Measurements from ENCODE around the gene KRT33A.
"Not testable (repeated sequence)": the region's sequence is repeated elsewhere in the genome, so short reads cannot be mapped to it uniquely, and the experiment has no call there.

Gene KRT33A

DNA sequence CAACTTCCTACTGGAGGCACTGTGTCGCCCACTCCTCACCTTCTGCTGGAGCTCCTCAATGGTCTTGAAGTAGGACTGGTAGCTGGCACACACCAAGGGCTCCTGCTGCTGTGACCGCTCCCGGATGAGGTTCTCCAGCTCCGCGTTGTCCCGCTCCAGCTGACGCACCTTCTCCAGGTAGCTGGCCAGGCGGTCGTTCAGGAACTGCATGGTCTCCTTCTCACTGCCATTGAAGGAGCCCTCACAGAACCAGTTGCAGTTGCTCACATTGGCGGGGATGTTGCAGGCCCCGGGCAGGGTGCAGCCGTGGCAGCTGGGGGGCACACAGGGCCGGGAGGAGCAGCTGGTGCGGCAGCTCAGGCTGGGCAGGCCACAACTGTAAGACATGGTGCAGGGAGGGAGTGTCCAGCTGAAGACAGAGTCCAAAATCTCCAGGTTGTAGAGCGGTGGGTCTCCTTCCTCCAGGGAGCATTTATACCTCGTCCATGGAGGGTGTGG lies at the start of gene KRT33A:
Gene KRT33A, minus strand, starts transcription at position 448 of the 498 bp plus-strand sequence. Its CDS starts 61 bp downstream, at position 387.
- not testable (repeated sequence) for DNase-seq (ENCODE audit: low spot score)

DNA sequence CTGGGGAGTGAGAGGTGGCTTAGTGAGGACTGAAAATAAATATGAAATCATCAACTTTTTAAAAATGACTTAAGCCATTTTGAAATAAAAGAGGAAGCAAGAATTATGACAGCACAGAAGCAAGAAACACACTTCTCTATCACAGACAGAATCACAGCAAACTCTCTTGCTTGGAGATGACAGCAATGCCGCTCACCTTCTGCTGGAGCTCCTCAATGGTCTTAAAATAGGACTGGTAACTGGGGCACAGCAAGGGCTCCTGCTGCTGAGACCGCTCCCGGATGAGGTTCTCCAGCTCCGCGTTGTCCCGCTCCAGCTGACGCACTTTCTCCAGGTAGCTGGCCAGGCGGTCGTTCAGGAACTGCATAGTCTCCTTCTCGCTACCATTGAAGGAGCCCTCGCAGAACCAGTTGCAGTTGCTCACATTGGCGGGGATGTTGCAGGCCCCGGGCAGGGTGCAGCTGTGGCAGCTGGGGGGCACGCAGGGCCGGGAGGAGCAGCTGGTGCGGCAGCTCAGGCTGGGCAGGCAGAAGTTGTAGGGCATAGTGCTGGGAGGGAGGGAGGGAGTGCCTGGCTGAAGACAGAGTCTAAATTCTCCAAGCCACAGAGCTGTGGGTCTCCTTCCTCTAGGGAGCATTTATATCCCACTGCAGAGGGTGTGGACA lies 46.5 kb upstream of the KRT33A start, which contains the start of gene KRT31:
Gene KRT31, minus strand, starts transcription at position 613 of the 665 bp plus-strand sequence. Its CDS starts 69 bp downstream, at position 544.
- no peak for DNase-seq (ENCODE audit: low spot score)

DNA sequence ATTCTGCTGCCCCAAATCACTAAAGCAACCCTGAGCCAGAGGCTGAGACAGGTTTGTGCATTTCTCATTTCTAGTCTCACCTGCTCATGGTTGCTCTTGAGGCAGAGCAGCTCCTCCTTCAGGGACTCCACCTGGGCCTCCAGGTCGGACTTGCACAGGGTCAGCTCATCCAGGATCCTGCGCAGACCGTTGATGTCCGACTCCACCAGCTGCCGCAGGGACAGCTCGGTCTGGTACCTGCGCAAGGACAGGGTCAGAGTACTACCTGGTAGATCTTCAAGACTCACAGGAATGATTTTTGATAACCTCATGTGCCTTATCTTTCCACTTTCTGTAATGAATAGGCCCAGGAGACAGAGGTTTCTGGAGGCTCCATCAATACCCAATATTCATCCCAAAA lies 45.7 kb upstream of the KRT33A start:
- no peak for DNase-seq (ENCODE audit: low spot score)

DNA sequence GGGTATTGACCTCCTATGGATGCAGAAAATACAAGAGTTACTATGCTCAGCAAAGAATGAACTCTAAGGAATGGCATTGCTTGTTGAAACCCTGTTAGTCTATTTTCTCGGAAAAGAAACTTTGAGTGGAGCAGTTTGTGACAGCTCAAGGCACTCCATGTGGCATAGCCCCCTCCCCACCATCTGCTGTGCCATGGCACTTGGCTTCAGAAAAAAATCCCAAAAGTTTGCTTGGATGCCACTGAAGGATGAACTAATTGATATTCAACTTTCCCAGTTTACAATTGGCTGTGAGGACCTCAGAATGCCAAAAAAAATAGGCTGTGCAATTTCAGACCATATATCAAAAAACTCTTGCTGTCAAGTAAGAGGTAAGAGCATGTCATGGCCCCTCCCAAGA lies 45.0 kb upstream of the KRT33A start:
- DNase-seq (ENCODE audit: low spot score), result no peak

DNA sequence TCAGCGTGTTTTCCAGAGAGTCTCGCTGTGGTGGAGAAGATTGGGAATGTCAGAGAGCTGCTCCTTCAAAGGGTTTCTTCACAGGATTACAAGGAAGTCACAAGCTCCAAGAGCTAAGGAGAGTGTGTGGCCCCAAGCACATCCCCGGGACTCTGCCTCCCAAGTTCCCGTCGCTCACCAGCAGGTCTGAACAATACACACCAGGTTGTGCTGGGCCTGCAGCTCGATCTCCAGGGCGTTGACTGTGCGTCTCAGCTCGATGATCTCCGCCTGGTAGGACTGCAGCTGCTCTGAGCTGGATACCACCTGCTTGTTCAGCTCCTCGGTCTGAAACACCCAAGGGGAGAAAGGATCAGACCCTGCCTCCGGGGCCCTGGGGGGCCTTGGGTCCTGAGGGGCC lies 44.4 kb upstream of the KRT33A start:
- not testable (repeated sequence) for DNase-seq (ENCODE audit: low spot score)

DNA sequence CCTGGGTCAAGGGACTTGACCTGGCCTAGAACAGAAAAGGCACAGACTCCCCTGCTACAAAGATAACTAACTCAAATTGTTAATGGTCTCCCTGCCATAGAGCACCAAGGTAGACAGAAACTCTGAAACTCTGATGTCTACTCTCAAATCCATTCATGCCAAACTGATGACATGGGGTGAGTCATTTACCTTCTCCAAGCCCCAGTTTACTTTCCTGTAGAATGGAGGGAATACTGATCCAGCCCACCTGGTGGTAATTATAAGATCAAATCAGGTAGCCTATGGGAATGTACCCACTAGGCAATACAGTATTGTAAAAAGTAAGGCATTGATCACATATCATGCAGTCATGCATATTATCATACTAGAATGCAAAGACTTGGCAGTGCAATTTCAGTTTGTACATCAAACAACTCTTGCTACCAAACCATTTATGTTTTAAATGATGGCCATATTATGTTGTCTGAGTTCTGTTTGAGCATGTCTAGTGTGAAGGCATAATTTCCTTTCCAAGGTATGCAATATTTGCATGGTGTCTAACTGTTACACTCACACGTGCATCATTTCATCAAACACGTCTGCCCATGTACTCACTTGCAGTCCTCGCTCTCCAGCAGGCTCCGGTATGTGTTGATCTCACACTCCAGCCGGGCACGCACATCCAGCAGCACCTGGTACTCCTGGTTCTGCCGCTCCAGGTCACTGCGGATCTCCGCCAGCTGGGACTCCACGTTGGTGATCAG lies 43.8 kb upstream of the KRT33A start:
- DNase-seq (ENCODE audit: low spot score), result no peak

DNA sequence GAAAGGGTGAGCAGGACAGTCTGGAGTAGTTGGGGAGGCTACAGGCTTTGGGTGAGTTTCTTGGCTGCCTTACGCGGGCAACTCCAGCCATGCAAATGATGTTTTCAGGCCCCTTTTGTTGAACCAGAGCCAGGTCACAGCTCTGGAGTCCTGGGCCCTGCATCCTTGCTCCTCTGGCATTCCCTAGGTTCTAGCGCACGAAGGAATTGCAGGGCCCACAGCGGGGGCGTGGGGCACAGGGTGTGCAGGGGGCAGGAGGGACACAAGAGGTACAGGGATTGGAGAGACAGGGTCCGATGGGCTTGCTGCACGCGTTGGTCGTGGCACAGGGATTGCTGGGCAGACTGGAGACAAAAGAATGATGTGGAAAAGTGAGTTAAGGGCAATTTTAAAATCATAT lies 43.2 kb upstream of the KRT33A start:
- DNase-seq (ENCODE audit: low spot score), result no peak

DNA sequence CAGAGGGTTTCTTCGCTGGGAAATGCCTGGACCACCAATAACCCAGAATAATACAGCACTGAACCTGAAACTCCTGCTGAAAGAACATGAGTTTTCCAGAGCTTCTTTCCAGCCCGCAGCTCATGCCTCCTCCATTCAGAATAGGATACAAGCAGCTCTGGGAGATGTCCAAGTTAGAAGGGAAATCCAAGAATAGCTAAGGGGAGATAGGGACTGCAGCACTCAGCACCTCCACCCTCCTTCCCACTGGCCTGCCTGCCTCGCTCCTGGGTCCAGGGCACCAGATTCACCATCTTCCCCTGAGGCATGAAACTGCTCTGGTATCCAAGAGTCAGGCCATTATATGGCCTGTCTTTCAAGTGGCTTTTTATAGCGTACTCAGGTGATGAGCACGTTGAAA lies 42.7 kb upstream of the KRT33A start:
- no peak for DNase-seq (ENCODE audit: low spot score)

DNA sequence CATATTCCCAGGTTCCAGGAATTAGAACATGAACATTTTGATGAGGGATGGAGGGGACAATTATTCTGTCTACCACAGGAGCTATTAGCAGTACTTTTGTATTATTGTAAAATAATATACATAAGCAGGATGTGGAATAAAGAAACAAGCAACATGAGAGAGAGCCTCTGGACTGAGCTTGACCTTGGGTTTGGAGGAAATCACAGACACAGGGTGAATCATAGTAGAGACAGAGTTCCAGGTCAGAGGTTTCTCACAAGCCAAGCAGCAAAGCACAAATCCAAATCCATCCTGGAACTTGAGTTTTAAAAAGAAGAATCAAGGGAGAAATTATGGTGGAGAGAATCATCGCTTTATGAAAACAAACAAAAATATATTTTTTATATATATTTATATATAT lies 41.6 kb upstream of the KRT33A start:
- no peak for DNase-seq (ENCODE audit: low spot score)

DNA sequence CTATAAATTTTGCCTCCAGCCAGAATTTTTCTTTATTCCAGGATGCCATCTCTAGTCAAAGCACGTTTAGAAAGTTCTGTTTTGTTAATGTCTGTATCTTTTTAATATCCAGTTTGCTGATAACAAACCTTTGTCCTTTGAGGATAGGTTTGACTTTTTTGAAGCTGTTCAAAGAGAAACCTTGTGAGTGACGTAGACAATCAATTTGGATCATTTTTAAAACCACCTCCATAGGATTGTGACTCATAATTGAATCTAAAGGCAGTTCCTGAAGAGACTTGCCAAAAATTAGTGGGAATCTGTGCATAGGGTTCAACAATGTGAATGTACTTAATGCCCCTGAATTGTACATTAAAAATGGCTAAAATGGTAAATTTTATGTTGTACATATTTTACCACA lies 40.9 kb upstream of the KRT33A start:
- no peak for DNase-seq (ENCODE audit: low spot score)

DNA sequence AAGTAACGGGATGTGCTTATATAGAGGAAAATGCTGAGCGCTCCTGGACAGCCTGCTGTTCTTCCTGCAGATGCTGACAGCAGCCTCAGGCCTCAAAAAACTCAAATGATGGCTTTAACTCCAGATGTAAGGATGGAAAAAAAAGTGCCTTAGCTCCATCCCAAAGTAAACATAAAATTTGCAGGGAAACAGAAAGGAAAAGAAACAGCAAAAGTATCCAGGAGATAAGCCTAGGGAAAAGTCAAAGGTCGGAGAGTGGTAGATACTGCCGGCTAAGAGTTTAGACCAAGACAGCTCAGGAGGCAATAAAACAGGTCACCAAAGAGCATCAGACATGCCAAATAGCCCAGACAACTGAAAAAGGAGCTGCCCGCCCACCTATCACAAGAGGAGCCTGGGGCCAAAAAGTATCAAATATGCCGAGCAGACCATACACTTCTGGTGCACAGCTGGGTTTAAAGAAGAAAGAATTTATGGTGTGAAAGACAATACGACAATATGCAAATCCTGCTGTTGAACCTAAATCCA lies 39.8 kb upstream of the KRT33A start:
- DNase-seq (ENCODE audit: low spot score), result no peak

DNA sequence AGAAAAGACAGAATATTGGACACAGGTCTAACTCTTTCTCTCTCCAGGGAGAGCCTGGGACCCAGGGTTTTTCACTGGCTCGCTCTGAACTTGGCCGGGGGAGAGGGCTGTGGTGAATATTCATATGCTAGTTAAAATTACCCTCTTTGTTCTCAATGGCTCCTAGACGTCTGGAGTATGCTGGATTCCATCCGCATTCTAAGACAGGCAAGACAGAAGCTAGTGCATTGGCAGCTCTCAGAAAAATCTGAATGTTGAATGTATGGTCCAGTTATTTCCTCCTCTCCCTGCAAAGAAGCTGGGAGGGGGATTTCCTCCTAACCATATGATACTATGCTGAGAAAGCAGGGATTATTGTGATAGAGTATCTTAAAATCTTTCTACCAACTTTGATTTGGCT lies 37.0 kb upstream of the KRT33A start:
- DNase-seq (ENCODE audit: low spot score), result no peak

DNA sequence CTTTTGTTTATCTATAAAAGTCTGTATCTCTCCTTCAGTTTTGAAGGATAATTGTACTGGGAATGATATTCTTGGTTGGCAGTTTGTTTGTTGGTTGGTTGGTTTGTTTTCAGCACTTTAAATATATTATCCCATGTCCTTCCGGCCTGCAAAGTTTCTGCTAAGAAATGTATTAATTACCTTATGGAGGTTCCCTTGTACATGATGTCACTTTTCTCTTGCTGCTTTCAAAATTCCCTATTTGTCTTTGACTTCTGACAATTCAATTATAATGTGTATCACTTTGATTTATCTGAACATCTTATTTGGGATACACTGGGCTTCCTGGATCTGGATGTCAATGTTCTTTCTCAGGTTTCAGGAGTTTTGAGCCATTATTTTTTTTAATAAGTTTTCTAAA lies 35.6 kb upstream of the KRT33A start:
- DNase-seq (ENCODE audit: low spot score), result no peak

DNA sequence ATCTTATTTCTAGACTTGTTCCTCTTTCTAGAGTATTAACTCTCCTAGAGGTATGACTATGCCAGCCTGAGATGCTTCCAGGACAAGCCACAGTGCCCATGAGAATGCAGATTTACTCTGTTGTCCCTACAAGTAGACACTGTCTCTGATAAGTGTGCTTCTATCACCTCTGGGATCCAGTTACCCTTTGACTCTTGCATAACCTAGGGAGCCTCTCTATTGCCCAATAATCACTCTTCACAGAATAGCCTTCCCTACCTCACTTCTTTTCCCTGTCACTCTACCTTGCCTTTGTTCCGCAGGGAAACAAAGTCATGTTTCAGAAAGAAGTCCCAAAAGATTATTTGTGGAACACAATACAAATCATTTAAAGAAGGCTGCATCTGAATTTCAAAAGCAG lies 33.1 kb upstream of the KRT33A start:
- DNase-seq (ENCODE audit: low spot score), result no peak

DNA sequence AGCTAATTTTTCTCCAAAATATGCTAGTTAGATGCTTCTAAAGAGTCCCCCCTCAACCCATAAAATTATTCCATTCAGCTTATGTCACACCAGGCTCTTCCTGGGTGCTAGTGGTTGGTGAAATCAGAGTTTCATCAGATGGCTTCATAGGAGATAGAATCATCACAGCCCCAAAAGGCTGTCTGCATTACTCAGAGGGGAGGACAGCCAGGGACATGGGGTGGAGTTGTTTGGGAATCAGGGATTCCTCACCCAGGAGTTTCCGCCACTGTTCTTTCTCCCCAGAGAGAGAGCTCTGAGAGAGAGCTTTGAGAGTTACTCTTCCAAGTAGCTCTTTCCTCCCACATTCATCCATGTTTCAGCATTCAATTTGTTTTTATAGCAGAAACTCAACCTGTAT lies 31.8 kb upstream of the KRT33A start:
- DNase-seq (ENCODE audit: low spot score), result no peak

DNA sequence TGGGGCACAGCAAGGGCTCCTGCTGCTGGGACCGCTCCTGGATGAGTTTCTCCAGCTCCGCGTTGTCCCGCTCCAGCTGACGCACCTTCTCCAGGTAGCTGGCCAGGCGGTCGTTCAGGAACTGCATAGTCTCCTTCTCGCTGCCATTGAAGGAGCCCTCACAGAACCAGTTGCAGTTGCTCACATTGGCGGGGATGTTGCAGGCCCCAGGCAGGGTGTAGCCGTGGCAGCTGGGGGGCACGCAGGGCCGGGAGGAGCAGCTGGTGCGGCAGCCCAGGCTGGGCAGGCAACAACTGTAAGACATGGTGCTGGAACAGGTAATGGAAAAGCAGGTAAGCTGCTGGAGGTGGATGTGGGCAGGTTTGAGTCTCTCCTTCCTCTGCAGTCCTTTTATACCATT lies 31.3 kb upstream of the KRT33A start, which contains the start of gene KRT34:
Gene KRT34, minus strand, starts transcription at position 364 of the 400 bp plus-strand sequence. Its CDS starts 60 bp downstream, at position 304.
- DNase-seq (ENCODE audit: low spot score), result not testable (repeated sequence)

DNA sequence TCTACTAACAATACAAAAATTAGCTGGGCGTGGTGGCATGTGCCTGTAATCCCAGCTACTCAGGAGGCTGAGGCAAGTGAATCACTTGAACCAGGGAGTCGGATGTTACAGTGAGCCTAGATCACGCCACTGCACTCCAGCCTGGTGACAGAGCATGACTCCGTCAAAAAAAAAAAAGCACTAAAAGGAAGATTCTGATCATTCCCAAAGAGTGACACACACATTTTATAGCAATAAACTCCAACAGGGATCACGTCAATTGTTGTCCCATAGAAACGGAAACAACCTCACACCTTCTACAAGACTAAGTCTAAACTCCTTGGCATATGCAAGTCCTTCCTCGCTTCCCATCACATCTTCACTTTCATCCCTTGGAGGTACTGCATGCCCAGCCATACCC lies 29.5 kb upstream of the KRT33A start:
- DNase-seq (ENCODE audit: low spot score), result not testable (repeated sequence)

DNA sequence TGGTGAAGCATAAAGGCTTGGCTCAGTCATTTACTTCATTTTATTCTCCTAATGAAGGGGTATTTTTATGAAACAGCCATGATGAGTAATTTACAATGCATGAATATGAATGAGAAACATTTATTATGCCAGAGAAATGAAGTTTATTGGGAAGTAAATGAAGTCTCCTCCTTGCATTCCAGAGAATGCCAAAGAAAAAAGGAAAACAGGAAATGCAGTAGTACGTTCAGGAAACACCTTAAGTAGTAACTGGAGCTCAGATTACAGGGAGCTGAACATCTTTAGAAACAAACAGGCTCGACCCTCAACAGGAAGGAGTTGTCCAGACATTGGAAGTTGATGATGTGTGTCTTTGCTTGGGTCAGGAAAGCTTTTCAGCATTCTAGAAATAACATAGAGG lies 26.9 kb upstream of the KRT33A start:
- DNase-seq (ENCODE audit: low spot score), result no peak

DNA sequence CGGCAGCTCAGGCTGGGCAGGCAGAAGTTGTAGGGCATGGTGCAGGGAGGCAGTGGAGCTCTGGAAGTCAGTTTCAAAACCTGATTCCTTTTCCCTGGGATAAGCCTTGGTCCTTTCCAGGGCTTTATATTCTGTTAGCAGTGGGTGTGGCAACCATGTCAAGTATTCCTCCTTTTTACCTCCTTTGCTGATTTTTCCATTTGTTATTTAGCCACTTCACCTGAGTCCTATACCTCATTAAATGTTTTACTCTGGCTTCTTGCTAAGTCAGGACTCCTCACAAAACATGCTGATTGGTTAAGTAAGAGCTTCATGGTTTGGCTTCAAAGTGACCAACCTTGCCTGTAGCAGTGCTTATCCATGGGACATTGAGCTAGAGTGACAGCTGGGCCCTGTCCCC lies 19.1 kb upstream of the KRT33A start, which contains the start of gene KRT33B:
Gene KRT33B, minus strand, starts transcription at position 101 of the 400 bp plus-strand sequence. Its CDS starts 63 bp downstream, at position 38.
- DNase-seq (ENCODE audit: low spot score), result no peak

DNA sequence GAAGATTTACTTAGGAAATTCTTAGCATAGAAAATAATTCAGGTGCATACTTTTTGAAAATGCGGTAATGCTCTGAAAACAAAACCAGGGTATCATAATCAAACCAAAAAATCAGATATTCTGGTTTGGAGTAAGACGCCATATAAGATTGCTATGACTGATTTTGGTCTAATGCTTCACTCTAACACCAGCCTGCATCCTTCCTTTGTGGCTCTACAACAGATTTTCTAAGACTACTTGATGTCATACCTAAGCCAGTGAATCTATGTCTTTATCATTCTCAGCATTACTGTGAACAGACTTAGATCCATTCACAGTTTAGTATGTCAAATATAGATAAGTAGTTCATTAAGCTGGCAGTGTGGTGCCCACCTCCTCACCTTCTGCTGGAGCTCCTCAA lies 18.4 kb upstream of the KRT33A start:
- no peak for DNase-seq (ENCODE audit: low spot score)

DNA sequence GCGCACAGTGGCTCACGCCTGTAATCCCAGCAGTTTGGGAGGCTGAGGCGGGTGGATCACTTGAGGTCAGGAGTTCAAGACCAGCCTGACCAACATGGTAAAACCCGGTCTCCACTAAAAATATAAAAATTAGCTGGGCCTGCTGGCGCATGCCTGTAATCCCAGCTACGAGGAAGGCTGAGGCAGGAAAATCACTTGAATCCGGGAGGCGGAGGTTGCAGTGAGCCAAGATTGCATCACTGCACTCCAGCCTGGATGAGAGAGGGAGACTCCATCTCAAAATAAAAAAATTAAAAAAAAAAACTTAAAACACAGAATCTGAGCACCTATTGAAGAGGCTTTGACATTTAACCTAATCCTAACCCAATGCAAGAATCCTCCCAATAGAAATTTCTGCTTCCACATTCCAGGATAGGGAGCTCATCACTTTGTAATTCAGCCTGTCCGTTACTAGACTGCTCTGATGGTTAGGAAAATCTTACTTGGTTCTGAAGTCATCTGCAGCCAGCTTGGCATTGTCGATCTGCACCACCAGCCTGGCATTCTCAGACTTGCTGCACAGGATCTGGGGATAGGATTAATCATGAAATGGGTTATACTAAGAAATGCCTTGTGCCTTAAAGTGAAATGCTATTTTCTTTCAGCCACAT lies 16.9 kb upstream of the KRT33A start:
- no peak for DNase-seq (ENCODE audit: low spot score)

DNA sequence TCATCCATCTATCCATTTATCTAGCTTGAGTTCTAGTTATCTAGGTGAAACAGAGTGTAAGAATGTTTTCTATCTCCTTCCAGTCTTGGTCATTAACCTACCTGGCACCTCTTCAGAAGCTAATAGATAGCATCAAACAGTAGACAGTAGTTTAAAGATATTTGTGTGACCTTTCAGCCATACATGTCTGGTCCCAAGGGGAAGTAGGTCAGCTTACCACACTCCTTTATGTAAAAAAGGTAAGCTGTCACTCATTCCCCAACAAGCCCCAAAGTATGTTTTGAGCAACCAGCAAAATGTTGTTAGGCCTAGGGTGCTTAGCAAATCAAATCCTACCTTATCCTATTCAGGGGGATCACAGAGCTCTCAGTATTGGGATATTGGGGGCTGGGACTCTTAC lies 15.4 kb upstream of the KRT33A start:
- no peak for DNase-seq (ENCODE audit: low spot score)
